Measurements from ENCODE around the gene ZIK1.

DNA sequence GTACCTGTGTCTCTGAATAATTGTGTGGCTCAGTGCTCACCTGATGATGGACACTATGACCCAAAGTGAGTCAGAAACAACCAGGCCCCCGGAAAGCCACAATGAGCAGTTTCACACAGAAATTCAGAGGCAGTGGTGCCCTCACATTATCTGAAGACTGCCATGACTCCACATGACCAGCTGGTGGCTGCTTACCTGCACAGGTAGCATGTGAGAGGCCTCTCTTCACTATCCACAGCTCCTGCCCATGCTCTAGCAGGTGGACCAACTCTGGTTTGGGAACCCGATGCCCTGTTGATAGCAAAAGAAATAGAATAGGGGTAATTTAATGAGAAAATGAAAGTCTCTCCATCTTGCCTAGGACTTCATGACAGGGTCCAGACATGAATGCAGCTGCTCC, 31.5 kb upstream of the ZIK1 start:
- TF ChIP-seq, protein P1, sequence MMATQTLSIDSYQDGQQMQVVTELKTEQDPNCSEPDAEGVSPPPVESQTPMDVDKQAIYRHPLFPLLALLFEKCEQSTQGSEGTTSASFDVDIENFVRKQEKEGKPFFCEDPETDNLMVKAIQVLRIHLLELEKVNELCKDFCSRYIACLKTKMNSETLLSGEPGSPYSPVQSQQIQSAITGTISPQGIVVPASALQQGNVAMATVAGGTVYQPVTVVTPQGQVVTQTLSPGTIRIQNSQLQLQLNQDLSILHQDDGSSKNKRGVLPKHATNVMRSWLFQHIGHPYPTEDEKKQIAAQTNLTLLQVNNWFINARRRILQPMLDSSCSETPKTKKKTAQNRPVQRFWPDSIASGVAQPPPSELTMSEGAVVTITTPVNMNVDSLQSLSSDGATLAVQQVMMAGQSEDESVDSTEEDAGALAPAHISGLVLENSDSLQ (IDR thresholded peaks at IDR 0.05) = no peak
- TF ChIP-seq SP1 (IDR thresholded peaks at IDR 0.05) (no peak), L3MBTL2 (conservative IDR thresholded peaks at IDR 0.05) (no peak), BHLHE40 (IDR thresholded peaks at IDR 0.05; ENCODE audit: borderline replicate concordance) (no peak), HDGF (IDR thresholded peaks at IDR 0.05; ENCODE audit: borderline replicate concordance) (no peak), FOXM1 (IDR thresholded peaks at IDR 0.05; ENCODE audit: borderline replicate concordance) (no peak), CTBP1 (IDR thresholded peaks at IDR 0.05; ENCODE audit: borderline replicate concordance) (no peak), SUZ12 (IDR thresholded peaks at IDR 0.05) (no peak), TARDBP (IDR thresholded peaks at IDR 0.05) (no peak), NFRKB (IDR thresholded peaks at IDR 0.05) (no peak)
